Activated CD8-positive, alpha-beta T cell treated with anti-CD3 and anti-CD28 coated beads, Interleukin-2, amount 10 ng/mL, durations not matched to agents 7 days and 5 days (primary cell): ENCODE data around the gene DSPP. TPM values are rescaled to one million over a fixed set of nuclear protein-coding genes. Genes with fewer than 3 reads are reported as not detected.

ENCODE experiments used
- ATAC-seq: fragments of 150-1000 bp; cut with Tn5 transposase; one replicate; pipeline ENCODE4 v1.10.0; 2021; ENCODE audit warnings: moderate library complexity
- CTCF ChIA-PET: fragments of 350-600 bp; sonication (Branson Sonifier 250); formaldehyde crosslinking; loops from one replicate; lab custom pipeline; 2021; ENCODE audit warnings: antibody characterized with exemption; lab: Charles Lee
- POLR2A ChIA-PET: fragments of 350-600 bp; sonication (Branson Sonifier 250); formaldehyde crosslinking; loops from one replicate; lab custom pipeline; 2021; ENCODE audit warnings: antibody characterized with exemption; lab: Charles Lee
- DNase-seq: peaks from one replicate; pipeline ENCODE4 v3.0.0-alpha.2; 2020
- H3K27ac Mint-ChIP-seq: one replicate; pipeline ENCODE4 v1.8.0; 2021; ENCODE audit warnings: mild to moderate bottlenecking, mixed read lengths
- H3K27me3 Mint-ChIP-seq: one replicate; pipeline ENCODE4 v1.8.0; 2021; ENCODE audit warnings: low read depth, mixed read lengths
- H3K36me3 Mint-ChIP-seq: one replicate; pipeline ENCODE4 v1.8.0; 2021; ENCODE audit warnings: low read depth, mixed read lengths
- H3K4me1 Mint-ChIP-seq: one replicate; pipeline ENCODE4 v1.8.0; 2021; ENCODE audit warnings: low read depth, mixed read lengths
- H3K4me3 Mint-ChIP-seq: one replicate; pipeline ENCODE4 v1.8.0; 2021; ENCODE audit warnings: mild to moderate bottlenecking, mixed read lengths
- H3K9me3 Mint-ChIP-seq: one replicate; pipeline ENCODE4 v1.8.0; 2022; ENCODE audit warnings: mixed read lengths; ENCODE audit not compliant: insufficient read depth
- total RNA-seq, 2 experiments: library from RNA; stranded (reverse); gene quantifications; one replicate each; pipeline ENCODE4 v1.2.3, GENCODE V29; 2021

The DSPP gene
- total RNA-seq, 2 experiments from 2014 or later, result not detected

GRCh38 chr4:87632469-87632868, 24.1 kb downstream of the DSPP start:
- DNase-seq, result no peak
- POLR2A ChIA-PET, result no interaction called here
- peaks cover 5% of the 10 kb centered on the region for H3K27me3 Mint-ChIP-seq

GRCh38 chr4:87633243-87633642, 24.9 kb downstream of the DSPP start:
- Mint-ChIP-seq H3K36me3 (no peaks in the 10 kb centered on the region), H3K27ac (no peak overlapping the region), H3K27me3 (peaks cover 5% of the 10 kb centered on the region), H3K4me1 (no peaks in the 10 kb centered on the region), H3K9me3 (no peaks in the 10 kb centered on the region), H3K4me3 (no peak overlapping the region)
- ATAC-seq (no peak), DNase-seq (no peak)
- ChIA-PET CTCF (no interaction called here), POLR2A (no interaction called here)

More at GRCh38 chr4:87632469-87632868, 24.1 kb downstream of the DSPP start:
- CTCF ChIA-PET, result no interaction called here
- Mint-ChIP-seq H3K36me3 (no peaks in the 10 kb centered on the region), H3K4me1 (no peaks in the 10 kb centered on the region), H3K4me3 (no peak overlapping the region), H3K27ac (no peak overlapping the region), H3K9me3 (no peaks in the 10 kb centered on the region)
- ATAC-seq, result no peak

- no peaks in the 10 kb centered on the region for H3K9me3 Mint-ChIP-seq
- no peak overlapping the region for H3K4me3 Mint-ChIP-seq
- no peak overlapping the region for H3K27ac Mint-ChIP-seq
- DNase-seq (no peak), ATAC-seq (no peak)
- POLR2A ChIA-PET, result no interaction called here
- H3K36me3 Mint-ChIP-seq, result no peaks in the 10 kb centered on the region
- peaks cover 13% of the 10 kb centered on the region for H3K27me3 Mint-ChIP-seq
- CTCF ChIA-PET, result no interaction called here
- no peaks in the 10 kb centered on the region for H3K4me1 Mint-ChIP-seq
Measured at GRCh38 chr4:87644286-87644685, 36.0 kb downstream of the DSPP start.

GRCh38 chr4:87649980-87650379, 41.7 kb downstream of the DSPP start, which contains the start of gene DMP1:
Gene DMP1, plus strand, starts transcription at chr4:87650280. Its CDS starts 6,213 bp downstream, at chr4:87656493.
- Mint-ChIP-seq H3K4me3 (no peak within 1 kb of the TSS), H3K27ac (no peak within 1 kb of the TSS), H3K27me3 (peaks cover 4% of the 10 kb centered on the region), H3K36me3 (no peaks in the 10 kb centered on the region), H3K4me1 (no peaks in the 10 kb centered on the region), H3K9me3 (no peaks in the 10 kb centered on the region)
- ATAC-seq, result no peak
- DNase-seq, result no peak
- ChIA-PET CTCF (no interaction called here), POLR2A (no interaction called here)

DNA sequence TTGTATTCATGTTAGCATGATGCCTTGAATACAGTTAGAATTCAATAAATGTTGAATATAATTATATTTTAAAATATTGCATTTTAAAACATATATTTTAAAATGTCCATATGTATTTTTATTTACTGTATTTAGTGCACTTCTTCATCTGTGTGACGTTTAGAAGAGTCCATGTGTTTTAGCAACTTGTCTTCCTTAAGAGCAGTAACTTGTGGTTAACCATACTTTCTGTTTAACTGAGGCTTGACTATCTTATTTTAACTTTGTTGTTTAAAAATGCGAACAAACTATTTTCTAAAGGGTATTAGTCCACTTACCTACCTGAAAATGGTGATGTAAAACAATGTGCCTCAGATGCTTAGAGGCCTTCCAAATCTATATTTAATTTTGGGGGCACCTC, 42.6 kb downstream of the DSPP start:
- no peak for ATAC-seq
- ChIA-PET CTCF (no interaction called here), POLR2A (no interaction called here)
- peaks cover 4% of the 10 kb centered on the region for H3K27me3 Mint-ChIP-seq
- no peaks in the 10 kb centered on the region for H3K9me3 Mint-ChIP-seq
- no peak for DNase-seq
- H3K4me3 Mint-ChIP-seq, result no peak overlapping the region
- H3K36me3 Mint-ChIP-seq, result no peaks in the 10 kb centered on the region
- no peaks in the 10 kb centered on the region for H3K4me1 Mint-ChIP-seq
- H3K27ac Mint-ChIP-seq, result no peak overlapping the region

DNA sequence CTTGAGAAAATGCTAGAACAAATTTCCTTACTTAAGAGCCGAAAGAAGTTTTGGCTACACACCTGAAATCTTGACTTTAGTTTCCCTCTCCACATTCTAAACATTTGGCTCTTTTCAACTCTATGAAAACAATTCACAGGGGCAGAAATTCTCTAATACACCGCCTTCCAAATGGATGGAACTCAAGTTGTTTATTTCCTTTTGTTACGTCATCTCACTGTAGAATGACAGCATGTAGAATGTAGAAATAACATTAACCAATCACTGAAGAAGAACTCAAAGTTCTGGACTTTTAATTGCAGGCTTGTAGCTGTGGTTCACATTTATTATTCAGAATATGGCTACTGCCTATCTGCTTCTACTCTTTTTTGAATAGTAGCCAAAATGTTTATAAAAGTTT, 43.6 kb downstream of the DSPP start:
- ChIA-PET CTCF (no interaction called here), POLR2A (no interaction called here)
- no peaks in the 10 kb centered on the region for H3K4me1 Mint-ChIP-seq
- ATAC-seq (no peak), DNase-seq (no peak)
- peaks cover 4% of the 10 kb centered on the region for H3K27me3 Mint-ChIP-seq
- no peak overlapping the region for H3K4me3 Mint-ChIP-seq
- no peaks in the 10 kb centered on the region for H3K9me3 Mint-ChIP-seq
- H3K36me3 Mint-ChIP-seq, result no peaks in the 10 kb centered on the region
- no peak overlapping the region for H3K27ac Mint-ChIP-seq

DNA sequence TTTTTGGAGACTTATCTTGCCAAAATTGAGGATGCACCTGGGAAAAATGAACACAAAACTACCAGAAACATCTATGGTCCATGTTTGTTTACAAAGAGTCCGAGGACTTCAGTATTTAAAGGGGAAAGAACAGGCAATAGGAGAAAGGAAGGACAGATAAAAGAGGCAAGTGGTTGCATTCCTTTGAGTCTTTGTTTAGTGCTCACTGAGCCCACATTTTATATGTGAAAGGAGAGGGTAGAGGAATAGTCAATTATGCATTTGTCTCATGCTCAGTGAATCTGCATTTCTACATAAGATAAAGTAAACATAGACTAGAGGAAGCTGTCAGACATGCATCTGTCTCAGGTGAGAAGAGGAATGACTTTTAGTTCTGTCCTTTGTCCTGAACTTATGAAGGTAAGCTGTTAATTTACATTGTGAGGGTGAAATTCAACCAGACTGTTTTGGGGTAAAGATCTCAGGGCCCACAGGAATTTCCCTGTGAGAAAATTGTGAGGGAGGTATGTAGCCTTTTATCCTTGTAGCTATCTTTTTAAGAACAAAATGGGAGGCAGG, 46.2 kb downstream of the DSPP start:
- CTCF ChIA-PET, result no interaction called here
- Mint-ChIP-seq H3K27me3 (peaks cover 4% of the 10 kb centered on the region), H3K36me3 (no peaks in the 10 kb centered on the region), H3K9me3 (no peaks in the 10 kb centered on the region), H3K27ac (no peak overlapping the region), H3K4me3 (no peak overlapping the region), H3K4me1 (no peaks in the 10 kb centered on the region)
- ATAC-seq, result no peak
- no peak for DNase-seq
- POLR2A ChIA-PET, result no interaction called here

- Mint-ChIP-seq H3K27ac (no peak overlapping the region), H3K27me3 (peaks cover 4% of the 10 kb centered on the region), H3K4me3 (no peak overlapping the region), H3K36me3 (no peaks in the 10 kb centered on the region), H3K4me1 (no peaks in the 10 kb centered on the region), H3K9me3 (no peaks in the 10 kb centered on the region)
- no peak for DNase-seq
- POLR2A ChIA-PET, result no interaction called here
- no peak for ATAC-seq
- CTCF ChIA-PET, result no interaction called here
Measured at GRCh38 chr4:87657525-87657924, 49.2 kb downstream of the DSPP start.

GRCh38 chr4:87659247-87659931, 51.1 kb downstream of the DSPP start:
- no peak overlapping the region for H3K4me3 Mint-ChIP-seq
- ATAC-seq (no peak), DNase-seq (no peak)
- H3K4me1 Mint-ChIP-seq, result no peaks in the 10 kb centered on the region
- H3K9me3 Mint-ChIP-seq, result no peaks in the 10 kb centered on the region
- H3K27me3 Mint-ChIP-seq, result peaks cover 4% of the 10 kb centered on the region
- ChIA-PET POLR2A (no interaction called here), CTCF (no interaction called here)
- no peaks in the 10 kb centered on the region for H3K36me3 Mint-ChIP-seq
- no peak overlapping the region for H3K27ac Mint-ChIP-seq

- ChIA-PET CTCF (no interaction called here), POLR2A (no interaction called here)
- H3K4me3 Mint-ChIP-seq, result no peak overlapping the region
- no peaks in the 10 kb centered on the region for H3K9me3 Mint-ChIP-seq
- H3K27ac Mint-ChIP-seq, result no peak overlapping the region
- no peak for DNase-seq
- no peaks in the 10 kb centered on the region for H3K36me3 Mint-ChIP-seq
- H3K4me1 Mint-ChIP-seq, result no peaks in the 10 kb centered on the region
- peaks cover 7% of the 10 kb centered on the region for H3K27me3 Mint-ChIP-seq
- no peak for ATAC-seq
Measured at GRCh38 chr4:87662871-87663270, 54.5 kb downstream of the DSPP start.
